ENCODE results near the gene RBMS3. TPM values are rescaled to one million over a fixed set of nuclear protein-coding genes. Genes with fewer than 3 reads are reported as not detected.

Gene RBMS3
- total and polyA plus RNA-seq, 2 of the 8 experiments (the other 6 are each of a cell fraction or from before 2014, with no cell fraction given): 3.7 to 6.9 TPM

DNA sequence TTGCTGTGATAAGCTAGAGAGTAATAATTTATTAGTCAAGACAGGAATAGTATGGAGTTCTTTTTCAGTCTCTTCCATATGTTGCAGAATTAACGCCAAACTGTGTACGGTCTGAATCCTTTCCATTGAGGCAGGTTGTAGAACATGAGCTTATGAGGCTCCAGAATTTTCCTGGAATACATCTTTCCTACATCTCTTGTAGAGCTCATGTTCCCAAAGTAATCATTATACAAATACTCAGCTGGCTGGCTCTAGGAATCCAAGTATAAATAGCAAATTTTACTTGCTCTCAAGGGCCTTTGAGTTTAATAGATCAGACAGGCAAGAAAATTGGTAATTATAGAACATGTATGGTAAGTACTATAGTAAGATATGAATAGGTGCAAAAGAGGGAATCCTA lies 419.4 kb downstream of the RBMS3 start:
- FAIRE-seq (no peak), DNase-seq (ENCODE audit: low read depth in 1 of 2, low spot score in 2 of 2) (no peak)
- Histone ChIP-seq H3K4me2 (ENCODE audit: insufficient read depth in 1 of 2, low read depth in 2 of 2, low read length in 2 of 2) (no peak overlapping the region), H3K18ac (ENCODE audit: extremely low read depth, low read length) (no peak overlapping the region), H3K9me3 (ENCODE audit: insufficient read depth in 2 of 2, low read depth in 1 of 2, low read length in 1 of 2) (peaks cover 0 to 14% of the 10 kb centered on the region in 2 experiments; a peak in 2 of 4 replicates), H2BK12ac (ENCODE audit: low read depth, low read length) (no peak overlapping the region), H2BK5ac (ENCODE audit: low read depth, low read length) (no peak overlapping the region), H2AK5ac (ENCODE audit: low read depth, low read length) (no peak overlapping the region), H2BK20ac (ENCODE audit: low read length) (no peak overlapping the region), H4K20me1 (replicated peaks in 1 of 2; ENCODE audit: control insufficient read depth in 1 of 2, insufficient read depth in 2 of 2, low read length in 2 of 2) (no peaks in the 10 kb centered on the region), H4K91ac (replicated peaks; ENCODE audit: insufficient read length, low read length) (no peak overlapping the region), H4K5ac (ENCODE audit: insufficient read length, low read depth, low read length) (no peak overlapping the region), H3K23me2 (ENCODE audit: low read depth, low read length) (no peaks in the 10 kb centered on the region), H3K36me3 (ENCODE audit: control insufficient read depth in 2 of 4, insufficient read depth in 4 of 4, low read length in 3 of 4) (peaks cover 0 to 5% (median 0%) of the 10 kb centered on the region in 4 experiments; a peak in 1 of 8 replicates), H3K4ac (replicated peaks; ENCODE audit: insufficient read length, low read depth, low read length) (no peak overlapping the region), H3K9ac (replicated peaks in 1 of 4; ENCODE audit: extremely low read depth in 1 of 4, low read depth in 3 of 4, low read length in 3 of 4) (no peak overlapping the region), H3K4me1 (replicated peaks in 1 of 4; ENCODE audit: control insufficient read depth in 3 of 4, insufficient read depth in 4 of 4, low read length in 3 of 4) (peaks cover 0 to 5% (median 0%) of the 10 kb centered on the region in 4 experiments; a peak in 3 of 7 replicates), H2AFZ (ENCODE audit: low read length) (no peak overlapping the region), H4K8ac (ENCODE audit: extremely low read depth, insufficient read depth, low read length) (no peak overlapping the region), H3K23ac (ENCODE audit: insufficient read length) (no peak overlapping the region), H3K79me1 (ENCODE audit: low read depth, low read length) (no peaks in the 10 kb centered on the region), H2BK120ac (replicated peaks; ENCODE audit: low read depth, low read length) (no peak overlapping the region), H3K4me3 (ENCODE audit: extremely low read depth in 1 of 4, insufficient read depth in 2 of 4, low read depth in 3 of 4, low read length in 4 of 4) (no peak overlapping the region), H3K27me3 (replicated peaks in 1 of 4; ENCODE audit: control insufficient read depth in 3 of 4, extremely low read depth in 1 of 4, insufficient read depth in 3 of 4, low read length in 3 of 4) (no peaks in the 10 kb centered on the region), H3K27ac (ENCODE audit: low read depth, low read length) (no peak overlapping the region), H3K14ac (ENCODE audit: insufficient read length) (no peak overlapping the region), H3K56ac (replicated peaks; ENCODE audit: insufficient read length, low read depth, low read length) (no peak overlapping the region), H3K79me2 (ENCODE audit: control insufficient read depth in 1 of 2, insufficient read depth in 2 of 2, low read length in 2 of 2) (no peaks in the 10 kb centered on the region), H2BK15ac (ENCODE audit: low read length) (no peak overlapping the region)
- ChIA-PET POLR2A (ENCODE audit: partially characterized antibody) (no interaction called here), CTCF (ENCODE audit: partially characterized antibody) (interaction anchor here (0.7 to 2.0 kb wide), 2 partner anchors 10 to 735 kb away, joined by 3 to 5 read pairs; no protein-coding TSS in a partner anchor)
- TF ChIP-seq SIX5 (IDR thresholded peaks at IDR 0.05; ENCODE audit: low read depth, low read length): no peak
- TF ChIP-seq SP2 (IDR thresholded peaks at IDR 0.05; ENCODE audit: low read length): no peak
- no peak for TF ChIP-seq BACH1 (IDR thresholded peaks at IDR 0.05; ENCODE audit: low read length)
- no peak for TF ChIP-seq KDM4A (IDR thresholded peaks at IDR 0.05; ENCODE audit: low read depth, low read length, severe bottlenecking)
- no peak for TF ChIP-seq MAX (IDR thresholded peaks at IDR 0.05)
- WGBS, 2 experiments (ENCODE audit: extremely low coverage in 1 of 2, insufficient coverage in 1 of 2, insufficient read length in 1 of 2, insufficient replicate concordance in 2 of 2, low coverage in 1 of 2, low lambda C conversion rate in 2 of 2, missing lambda C conversion rate in 1 of 2): 92% methylated on average over 2 of the region's 2 CpGs; no CpG with 5 or more reads in 1 of the 2 experiments
